AG10803 (cell line): Measurements from ENCODE around the gene MRPS27.

Experiments used
- DNase-seq: peaks from one replicate; pipeline ENCODE4 v3.0.0; 2010; ENCODE audit warnings: low read depth
- H3K4me3 ChIP-seq: 2 replicates; pipeline ENCODE4 v1.5.1; 2011; ENCODE audit warnings: mild to moderate bottlenecking, low read length, control low read depth
- TF ChIP-seq, protein P1 (sequence below): conservative IDR thresholded peaks from 2 replicates; pipeline ENCODE4 v1.5.1; 2011; ENCODE audit warnings: mild to moderate bottlenecking, low read length, control low read depth, inconsistent platforms

MRPS27 gene

DNA sequence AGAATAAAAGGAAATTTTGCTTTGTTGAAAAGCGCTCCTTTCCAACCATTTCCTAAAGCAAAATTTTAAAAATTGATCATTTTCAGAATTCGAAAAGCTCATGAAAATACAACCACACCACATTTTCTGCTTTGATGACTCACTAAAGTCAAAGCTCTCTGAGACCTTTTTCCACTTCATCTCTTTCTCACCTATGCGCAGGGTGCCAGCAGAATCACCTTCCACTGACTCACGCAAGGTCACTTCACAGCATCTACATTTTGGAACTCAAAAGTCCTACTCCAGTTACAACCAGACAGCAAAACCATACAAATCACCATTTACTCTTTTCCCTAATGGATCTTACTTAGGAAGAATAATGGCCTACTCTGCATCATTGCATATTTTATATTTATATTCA is 106.6 kb downstream of the MRPS27 start:
- no peak for DNase-seq
- no peak overlapping the region for H3K4me3 ChIP-seq
- TF ChIP-seq, protein P1, sequence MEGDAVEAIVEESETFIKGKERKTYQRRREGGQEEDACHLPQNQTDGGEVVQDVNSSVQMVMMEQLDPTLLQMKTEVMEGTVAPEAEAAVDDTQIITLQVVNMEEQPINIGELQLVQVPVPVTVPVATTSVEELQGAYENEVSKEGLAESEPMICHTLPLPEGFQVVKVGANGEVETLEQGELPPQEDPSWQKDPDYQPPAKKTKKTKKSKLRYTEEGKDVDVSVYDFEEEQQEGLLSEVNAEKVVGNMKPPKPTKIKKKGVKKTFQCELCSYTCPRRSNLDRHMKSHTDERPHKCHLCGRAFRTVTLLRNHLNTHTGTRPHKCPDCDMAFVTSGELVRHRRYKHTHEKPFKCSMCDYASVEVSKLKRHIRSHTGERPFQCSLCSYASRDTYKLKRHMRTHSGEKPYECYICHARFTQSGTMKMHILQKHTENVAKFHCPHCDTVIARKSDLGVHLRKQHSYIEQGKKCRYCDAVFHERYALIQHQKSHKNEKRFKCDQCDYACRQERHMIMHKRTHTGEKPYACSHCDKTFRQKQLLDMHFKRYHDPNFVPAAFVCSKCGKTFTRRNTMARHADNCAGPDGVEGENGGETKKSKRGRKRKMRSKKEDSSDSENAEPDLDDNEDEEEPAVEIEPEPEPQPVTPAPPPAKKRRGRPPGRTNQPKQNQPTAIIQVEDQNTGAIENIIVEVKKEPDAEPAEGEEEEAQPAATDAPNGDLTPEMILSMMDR, result no peak

DNA sequence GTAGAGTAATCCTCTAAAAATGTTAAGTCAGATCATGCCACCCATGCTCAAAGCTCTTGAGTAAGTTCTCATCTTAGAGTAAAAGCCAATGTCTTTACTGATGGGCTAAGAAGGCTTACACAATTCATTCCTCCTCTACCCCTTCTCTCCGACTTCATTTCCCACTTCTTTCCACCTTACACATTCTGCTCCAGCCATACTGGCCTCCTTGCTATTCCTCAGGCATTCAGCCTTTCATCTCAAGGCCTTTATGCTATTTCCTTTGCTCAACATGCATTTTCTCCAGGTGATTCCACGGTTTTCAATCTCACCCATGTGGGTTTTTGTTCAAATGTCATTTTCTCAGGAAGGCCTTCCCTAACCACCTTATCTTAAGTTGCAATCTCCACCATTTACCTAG is 107.9 kb downstream of the MRPS27 start:
- no peak for DNase-seq
- TF ChIP-seq, protein P1, result no peak
- H3K4me3 ChIP-seq, result no peak overlapping the region

DNA sequence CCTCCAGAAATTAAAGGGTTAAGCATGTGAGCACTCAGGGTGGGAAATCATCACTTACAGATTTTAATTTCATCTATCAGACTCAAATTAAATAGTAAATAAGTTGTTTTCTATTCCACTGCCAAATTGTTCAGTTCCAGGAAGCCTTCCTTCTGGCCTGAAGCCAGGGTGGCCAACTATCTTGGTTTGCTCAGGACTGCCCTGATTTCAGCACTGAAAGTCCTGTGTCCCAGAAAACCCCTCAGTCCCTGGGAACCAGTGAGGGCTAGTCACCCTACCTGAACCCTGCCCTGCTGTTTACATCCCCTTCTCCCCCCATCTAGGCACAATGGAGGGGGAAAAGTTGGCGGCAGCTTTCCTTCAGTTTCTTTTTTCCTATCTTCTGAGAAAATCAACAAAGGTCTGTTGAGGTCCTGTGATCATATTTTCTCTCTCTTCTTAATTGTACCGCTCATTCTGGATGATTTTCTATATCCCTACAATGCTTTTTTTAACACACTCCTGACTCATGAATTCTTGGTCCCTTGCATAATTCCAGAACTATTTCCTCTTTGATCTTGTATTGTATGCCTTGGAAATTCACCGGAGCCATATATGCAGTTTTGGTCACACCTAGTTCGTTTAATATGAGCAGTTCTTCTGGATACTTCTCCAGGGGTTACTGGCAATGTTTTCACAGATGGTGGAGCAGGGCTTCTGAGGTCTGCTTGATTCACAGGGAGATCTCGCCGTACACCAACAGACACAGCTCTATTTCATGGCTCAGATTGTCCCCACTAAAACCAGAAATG is 109.0 kb downstream of the MRPS27 start:
- DNase-seq, result peak; percentile 69
- TF ChIP-seq, protein P1, result no peak
- H3K4me3 ChIP-seq, result peak overlapping the region; percentile 21

DNA sequence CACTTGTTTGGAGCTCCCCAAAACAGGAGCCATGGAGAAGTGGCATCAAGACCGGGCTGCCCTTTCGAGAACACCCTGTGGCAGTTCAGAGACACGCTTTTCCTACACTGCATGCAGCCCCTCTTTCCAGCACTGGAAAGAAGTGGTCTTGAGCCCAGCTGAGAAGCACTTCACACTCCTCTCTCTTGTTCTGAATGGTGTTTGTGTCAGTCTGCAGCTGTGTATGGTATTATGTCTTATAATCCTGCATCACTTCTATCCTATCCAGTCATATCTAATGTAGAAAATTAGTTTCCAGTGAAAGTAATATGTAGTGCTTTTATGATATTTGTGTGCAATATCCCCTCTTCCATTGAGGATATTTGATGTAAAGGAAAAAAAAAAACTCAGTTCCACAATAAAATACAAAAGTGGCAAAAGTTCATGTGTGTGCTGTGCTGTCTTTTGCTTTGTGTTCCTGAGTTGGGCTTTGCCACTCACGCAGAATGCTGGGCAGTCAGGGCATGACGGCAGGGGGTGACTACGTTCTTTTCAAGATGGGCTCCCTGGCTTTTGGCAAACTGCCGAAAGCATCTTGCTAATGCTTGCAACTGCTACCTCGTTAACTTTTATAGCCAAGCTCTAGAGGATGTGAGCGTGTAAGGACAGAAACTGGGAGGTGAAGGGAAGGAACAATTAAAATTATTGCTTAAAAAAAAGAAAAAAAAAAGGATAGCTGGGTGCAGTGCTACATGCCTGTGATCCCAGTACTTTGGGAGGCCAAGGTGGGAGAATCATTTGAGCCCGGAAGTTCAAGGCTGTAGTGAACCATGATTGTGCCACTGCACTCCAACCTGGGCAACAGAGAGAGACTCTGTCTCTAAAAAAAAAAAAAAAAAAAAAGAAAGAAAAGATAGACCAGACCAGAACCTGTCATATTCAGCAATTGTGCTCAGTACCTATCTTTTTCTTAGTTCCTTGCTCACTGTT is 110.6 kb downstream of the MRPS27 start:
- no peak overlapping the region for H3K4me3 ChIP-seq
- TF ChIP-seq, protein P1, result no peak
- peak; percentile 27 for DNase-seq

DNA sequence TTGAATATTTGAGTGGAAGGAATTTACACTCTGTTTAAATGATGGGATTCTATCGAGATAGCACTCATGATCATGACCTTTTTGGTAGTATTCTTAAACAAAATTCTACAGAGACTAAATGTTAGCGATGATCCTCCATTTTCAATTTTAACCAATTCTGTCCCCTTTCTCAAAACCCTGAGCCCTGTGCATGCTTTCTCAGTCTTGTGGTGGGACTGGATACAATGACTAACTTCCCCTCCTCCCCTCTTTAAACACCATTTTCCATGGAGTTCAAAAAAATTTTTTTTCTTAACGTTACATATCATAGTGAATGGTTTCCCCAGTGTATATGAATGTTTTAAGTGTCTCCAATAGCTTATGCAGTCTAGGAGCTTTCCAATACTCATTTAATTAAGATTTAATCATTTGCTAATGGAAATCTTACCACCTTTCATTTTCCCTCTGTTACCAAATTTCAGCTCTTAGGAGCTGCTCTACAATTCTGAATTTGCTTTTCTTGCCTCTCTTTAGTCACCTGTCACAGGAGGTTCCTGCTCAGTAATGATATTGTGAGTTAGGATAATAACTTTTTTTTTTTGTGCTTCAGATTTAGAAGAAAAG is 111.6 kb downstream of the MRPS27 start:
- TF ChIP-seq, protein P1, result no peak
- DNase-seq, result no peak
- H3K4me3 ChIP-seq, result no peak overlapping the region

DNA sequence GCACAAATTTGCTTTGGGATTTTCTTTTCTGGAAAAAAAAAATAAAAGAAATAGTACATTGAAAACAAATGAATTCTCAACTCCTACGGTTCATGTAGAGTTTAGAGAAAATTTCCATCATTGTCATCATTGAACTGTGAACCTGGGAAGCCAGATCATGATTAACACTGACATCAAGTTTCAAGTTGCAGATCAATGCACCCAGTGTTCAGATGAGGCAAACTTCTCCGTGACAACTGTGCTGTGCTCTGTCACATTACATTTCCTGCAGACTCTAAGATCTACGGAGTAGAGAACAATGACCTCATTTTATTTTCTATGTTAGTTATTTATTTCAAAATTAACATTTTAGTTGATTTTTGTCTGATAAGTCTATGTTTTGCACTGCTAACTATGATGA is 113.0 kb downstream of the MRPS27 start:
- TF ChIP-seq, protein P1, result no peak
- H3K4me3 ChIP-seq, result no peak overlapping the region
- no peak for DNase-seq
